D341Med (cell line): ENCODE results near the gene TBC1D28.
"Not testable (repeated sequence)": the region's sequence is repeated elsewhere in the genome, so short reads cannot be mapped to it uniquely, and the experiment has no call there.

ENCODE experiments used
- DNase-seq: peaks from one replicate; pipeline ENCODE4 v3.0.0; 2012; ENCODE audit warnings: low spot score

Gene TBC1D28

DNA sequence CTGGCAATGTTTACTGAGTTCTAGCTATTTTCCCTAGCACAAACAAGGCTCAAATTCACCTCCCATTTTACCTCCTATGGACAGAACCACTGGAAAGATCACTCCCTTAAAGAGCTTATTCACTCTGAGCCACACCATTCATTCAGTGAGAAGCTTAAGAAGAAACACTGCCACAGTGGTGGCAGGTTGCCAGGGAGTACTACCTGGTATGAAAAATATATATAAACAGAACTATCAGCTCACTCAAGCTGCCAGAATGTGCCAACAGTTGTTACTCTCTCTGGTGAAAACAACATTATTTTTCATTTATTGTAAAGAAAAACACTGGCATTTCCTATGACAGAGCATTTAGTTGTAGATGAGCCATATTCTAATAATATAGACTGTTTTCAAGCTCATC, 31.2 kb downstream of the TBC1D28 start:
- DNase-seq: not testable (repeated sequence)

- DNase-seq: not testable (repeated sequence)
Observed at GRCh38 chr17:18593138-18593537, 51.1 kb downstream of the TBC1D28 start.
